Measurements from ENCODE around the gene PCYT2.
"Not testable (repeated sequence)": the region's sequence is repeated elsewhere in the genome, so short reads cannot be mapped to it uniquely, and the experiment has no call there.

The PCYT2 gene
- total RNA-seq: 31.4 to 53.6 (median 32.6) reads per million in 3 experiments

DNA sequence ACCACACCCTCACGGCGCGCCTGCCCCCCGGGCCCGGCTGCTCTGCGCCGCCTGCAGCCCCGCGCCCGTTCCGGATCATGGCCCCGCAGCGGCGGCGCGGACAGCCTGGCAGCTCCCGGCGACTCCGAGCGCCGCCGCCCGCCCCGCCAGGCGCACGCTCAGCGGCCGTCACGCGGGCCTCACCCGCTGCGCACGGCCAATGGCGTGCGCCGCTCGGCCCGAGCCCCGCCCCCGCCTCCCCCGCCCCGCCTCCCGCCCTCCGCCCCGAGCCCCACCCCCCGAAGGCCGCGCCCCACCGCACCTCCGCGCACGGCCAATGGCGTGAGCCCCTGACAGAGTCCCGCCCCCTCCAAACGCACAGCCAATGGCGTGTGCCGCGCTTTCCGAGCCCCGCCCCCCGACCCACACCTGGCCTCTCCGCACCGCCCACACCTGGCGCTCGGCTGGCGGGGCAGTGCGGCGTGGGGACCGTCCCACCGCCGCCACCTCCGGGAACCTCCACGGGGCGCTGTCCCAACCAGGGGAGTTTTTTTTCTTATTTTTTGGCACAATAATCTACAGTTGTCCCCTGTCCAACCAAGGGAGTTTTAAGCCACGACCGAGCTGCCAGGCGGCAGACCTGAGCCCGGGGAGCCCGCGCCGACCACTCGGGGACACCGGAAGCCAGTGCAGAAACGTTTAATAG is at the start of gene PCYT2:
Gene PCYT2, minus strand, starts transcription at position 123 of the 685 bp plus-strand sequence. Its CDS starts 44 bp downstream, at position 79.
- peak; percentile 91 for DNase-seq

DNA sequence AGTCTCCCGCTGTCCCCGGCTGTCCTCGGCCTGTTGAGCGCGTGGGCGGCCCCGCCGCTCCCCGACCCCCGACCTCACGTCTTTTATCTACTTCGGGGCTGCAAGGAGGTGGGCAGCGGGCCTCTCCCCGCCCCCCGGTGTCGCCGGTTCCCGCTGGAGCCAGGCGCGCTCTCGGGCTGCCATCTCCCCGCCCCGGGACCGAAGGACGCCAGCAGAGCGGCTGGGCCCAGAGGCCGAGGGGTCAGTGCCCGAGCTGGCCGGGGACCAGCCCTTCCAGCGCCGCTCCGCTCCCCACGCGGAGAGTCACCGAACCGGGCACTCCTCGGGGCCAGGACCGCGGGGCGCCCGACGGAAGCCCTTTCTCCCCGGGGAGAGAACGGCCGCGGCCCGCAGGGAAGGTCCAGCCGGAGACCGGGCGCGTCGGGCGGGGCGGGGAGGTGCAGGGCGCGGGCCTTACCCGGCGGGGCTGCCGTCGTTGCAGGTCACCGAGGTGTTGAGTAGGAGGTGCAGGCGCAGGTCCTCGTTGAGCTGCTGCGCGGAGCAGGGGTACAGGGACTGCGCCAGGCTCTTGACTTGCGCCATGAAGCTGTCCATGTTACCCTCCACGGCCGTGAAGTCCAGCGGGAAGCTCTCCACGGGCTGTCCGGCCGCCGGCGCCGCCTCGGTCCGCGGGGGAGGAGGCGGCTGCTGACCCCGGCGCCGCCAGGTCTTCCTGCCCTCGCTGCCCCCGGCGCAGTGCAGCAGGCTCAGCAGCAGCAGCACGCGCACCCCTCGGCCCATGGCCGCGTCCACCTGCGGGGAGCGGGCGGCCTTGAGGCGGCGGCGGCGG is 49.1 kb upstream of the PCYT2 start:
- no peak for DNase-seq

GRCh38 chr17:81959362-81960129 is 48.3 kb upstream of the PCYT2 start:
- peak; percentile 80 for DNase-seq

GRCh38 chr17:81958633-81959342 is 47.6 kb upstream of the PCYT2 start:
- DNase-seq: no peak

DNA sequence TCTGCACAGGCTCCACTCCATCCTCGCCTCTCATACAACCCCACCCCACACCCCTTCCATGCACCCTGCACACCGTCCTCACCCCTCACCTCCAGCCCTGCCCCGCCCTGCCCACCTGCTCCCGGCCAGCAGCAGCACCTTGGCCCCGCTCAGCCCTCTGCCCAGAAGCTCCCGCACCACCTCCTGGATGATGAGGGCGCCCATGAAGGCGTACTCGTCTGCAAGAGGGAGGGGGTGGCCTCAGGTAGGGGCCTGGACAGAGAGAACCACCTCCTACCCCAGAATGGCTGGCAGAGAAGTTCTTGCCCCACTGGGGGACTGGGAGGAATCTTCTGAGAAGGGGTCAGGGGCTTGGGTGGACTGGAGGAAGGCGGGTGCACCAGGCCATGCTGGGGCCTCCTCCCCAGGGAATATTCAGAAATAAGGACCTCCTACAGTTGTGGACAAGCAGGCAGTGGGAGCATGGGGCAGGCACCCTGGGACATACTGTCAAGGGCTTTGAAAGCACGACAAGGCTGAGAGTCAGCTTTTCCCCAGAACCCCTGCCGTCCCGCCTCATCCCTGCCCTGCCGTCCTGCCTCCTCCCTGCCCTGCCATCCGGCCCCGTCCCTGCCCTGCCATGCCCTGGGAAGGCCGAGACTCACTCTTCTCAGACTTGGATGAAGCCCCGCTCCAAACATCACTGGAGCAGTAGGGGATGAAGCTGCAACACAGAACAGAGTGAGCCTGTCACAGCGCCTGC is 46.7 kb upstream of the PCYT2 start:
- DNase-seq: no peak

DNA sequence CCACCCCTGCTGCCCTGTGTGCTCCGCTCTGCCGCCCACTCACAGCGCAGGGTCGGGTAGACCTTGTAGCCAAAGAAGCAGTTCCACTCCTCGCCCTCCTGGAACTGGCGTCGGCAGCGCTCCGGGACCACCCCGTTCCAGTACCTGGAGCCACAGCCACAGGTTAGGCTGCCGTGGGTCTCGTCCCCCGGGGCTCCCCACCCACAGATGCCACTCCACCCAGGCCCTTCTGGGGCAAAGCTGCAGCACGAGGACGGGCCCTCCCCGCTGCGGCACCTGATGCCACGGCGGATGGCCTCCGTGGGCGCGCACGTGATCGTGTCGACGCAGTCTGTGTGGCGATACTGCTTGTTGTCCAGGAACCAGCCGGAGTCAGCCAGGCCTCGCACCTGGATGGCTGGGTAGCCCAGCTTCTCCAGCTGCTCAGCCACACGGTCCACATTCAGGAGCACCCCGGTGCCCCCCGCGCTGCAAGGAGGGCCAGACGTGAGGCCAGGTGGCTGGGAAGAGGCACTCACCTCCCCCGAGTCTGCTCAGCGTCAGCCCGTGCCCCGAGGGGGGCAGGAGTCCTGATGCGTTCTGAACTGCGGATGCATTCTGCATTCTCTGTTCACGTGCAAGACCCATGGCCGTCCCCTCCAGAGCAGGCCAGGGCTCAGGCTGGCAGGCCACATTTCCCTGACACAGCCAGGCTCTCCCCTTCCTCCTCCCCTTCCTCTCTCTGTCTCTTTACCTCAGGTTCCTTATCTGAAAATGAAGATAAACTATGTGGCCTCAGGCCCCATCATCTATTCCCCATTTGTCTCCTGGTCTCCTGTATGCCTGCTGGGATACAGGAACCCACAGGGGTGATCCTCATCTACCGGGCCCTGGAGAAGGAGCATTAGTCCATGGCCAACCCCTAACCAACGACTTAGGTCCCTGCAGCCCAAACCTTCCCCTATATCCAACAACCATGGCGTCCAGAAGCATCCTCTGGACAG is 45.7 kb upstream of the PCYT2 start:
- DNase-seq: no peak

DNA sequence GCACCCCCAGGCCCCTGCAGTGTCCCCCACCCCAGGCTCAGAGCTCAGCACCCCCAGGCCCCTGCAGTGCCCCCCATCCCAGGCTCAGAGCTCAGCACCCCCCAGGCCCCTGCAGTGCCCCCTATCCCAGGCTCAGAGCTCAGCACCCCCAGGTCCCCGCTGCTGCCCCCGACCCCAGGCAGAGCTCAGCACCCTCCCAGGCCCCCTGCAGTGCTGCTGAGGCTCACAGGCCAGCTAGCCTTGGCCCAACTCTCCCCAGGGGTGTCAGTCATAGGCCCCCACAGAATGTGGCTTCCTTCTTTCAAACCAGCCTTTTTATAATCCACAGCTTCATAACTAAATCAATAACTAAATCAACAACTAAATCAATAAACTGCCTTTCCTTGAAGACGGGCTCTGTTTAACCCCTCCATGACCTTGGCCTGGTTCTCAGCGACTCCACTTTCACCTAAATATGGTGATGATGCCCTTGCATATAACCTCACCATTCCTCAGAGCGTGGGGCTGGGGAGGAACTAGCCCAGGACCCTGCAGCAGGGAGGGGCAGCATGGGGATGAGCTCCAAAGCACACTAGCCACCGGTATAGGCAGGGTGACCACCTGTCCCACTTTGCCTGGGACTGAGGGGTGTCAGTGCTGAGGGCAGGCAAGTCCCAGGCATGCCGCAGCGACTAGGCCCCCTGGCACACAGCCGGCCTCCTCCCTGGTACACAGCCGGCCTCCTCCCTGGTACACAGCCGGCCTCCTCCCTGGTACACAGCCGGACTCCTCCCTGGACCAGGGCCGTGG is 44.8 kb upstream of the PCYT2 start:
- DNase-seq: no peak

DNA sequence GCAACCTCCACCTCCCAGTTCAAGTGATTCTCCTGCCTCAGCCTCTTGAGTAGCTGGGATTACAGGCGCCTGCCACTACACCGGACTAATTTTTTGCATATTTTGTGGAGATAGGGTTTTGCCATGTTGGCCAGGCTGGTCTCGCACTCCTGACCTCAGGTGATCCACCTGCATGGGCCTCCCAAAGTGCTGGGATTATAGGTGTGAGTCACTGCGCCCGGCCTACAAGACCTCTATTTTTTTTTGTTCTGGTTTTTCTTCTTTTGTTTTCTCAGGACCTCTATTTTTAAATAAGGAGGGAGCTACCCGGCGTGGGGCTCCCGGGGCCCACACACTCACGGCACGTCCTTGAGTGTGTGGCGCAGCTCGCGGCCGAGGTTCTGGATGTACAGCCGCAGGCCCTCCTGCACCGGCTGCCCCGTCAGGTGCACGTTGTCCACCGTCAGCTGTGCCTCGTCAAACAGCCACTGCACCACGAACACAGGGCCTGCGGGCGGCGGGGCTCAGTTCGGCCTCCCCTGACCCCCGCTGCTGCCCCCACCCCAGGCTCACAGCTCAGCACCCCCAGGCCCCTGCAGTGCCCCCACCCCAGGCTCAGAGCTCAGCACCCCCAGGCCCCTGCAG is 44.0 kb upstream of the PCYT2 start:
- no peak for DNase-seq

DNA sequence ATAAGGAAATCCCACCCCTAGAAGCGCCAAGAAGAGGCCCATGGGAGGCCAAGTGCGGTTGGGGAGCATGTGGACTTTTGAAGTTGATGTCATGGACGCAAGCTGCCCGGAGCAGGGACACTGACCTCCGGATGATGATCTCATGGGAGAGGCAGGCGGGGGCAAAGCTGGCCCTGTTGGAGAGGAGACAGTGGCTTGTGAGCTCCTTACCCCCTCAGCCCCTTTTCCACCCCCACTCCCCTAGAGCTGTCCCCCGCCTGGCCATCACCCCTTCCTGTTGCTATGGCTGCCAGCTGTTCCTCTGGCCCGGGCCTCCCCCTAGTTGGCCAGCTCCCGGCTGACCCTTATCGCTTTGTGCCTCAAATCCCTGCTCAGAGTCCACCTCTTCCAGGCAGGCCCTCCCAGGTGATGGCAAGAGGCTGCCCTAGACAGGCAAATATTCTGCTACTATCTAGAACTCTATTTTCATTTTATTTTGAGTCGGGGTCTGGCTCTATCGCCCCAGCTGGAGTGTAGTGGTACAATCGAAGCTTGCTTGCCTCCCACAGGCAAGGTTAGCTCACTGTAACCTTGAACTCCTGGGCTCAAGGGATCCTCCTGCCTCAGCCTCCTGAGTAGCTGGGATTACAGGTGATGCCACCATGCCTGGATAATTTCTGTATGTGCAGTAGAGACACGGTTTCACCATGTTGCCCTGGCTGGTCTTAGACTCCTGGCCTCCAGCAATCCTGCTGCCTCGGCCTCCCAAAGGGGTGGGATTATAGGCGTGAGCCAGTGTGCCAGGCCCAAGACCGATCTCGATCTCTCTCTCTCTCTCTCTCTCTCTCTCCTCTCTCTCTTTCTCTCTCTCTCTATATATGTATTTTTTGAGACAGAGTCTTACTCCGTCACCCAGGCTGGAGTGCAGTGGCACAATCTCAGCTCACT is 43.2 kb upstream of the PCYT2 start:
- no peak for DNase-seq

DNA sequence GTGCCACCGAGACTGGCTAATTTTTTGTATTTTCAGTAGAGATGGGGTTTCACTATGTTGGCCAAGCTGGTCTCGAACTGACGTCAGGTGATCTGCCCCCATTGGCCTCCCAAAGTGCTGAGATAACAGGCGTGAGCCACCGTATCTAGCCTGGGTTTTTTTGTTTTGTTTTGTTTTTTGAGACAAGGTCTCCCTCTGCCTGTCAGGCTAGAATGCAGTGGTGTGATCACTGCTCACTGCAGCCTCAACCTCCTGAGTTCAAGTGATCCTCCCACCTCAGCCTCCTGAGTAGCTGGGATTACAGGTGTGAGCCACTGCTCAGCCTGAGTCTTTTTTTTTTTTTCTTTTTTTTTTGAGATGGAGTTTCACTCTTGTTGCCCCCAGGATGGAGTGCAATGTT is 42.2 kb upstream of the PCYT2 start:
- not testable (repeated sequence) for DNase-seq

DNA sequence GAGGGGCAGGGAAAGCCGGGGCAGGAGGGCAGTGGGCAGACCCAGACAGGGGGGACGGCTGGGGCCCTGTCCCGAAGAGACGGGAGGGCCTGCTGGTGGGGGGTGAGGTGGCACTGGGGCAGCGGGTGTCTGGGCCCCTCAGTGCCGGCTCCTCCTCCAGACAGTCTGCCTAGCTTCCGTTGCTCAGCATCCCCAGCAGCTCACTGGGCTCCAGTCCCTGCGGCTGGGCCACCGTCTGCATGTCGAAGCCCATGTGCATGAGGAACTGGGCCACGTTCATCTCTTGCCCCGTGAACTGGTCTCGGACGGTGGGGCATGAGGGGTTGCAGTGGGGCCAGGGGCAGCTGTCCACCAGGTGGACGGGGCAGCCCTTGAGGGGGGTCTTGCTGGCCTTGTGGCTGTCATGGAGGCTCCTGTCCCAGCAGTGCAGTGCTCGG is 41.6 kb upstream of the PCYT2 start:
- no peak for DNase-seq

GRCh38 chr17:81951785-81952684 is 40.8 kb upstream of the PCYT2 start:
- no peak for DNase-seq

DNA sequence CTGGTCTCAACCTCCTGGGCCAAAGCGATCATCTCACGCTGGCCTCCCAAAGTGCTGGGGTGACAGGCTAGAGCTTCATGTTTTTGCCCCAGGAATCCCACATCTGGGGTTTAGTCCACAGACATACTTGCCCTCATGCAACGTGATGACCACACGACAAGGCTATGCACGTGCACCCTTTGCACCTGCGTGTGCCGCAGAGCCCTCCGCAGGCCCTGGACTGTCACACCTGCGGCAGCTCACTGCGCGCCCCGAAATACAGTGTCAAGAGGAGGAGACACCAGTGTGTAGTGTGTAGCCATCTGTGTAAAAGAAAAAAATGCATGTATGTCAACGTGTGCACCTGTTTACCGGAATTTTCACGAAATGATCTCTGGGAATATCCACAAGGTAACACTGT is 39.3 kb upstream of the PCYT2 start:
- DNase-seq: no peak

- no peak for DNase-seq
These were observed 37.6 kb upstream of the PCYT2 start for GRCh38 chr17:81948635-81949378.

DNA sequence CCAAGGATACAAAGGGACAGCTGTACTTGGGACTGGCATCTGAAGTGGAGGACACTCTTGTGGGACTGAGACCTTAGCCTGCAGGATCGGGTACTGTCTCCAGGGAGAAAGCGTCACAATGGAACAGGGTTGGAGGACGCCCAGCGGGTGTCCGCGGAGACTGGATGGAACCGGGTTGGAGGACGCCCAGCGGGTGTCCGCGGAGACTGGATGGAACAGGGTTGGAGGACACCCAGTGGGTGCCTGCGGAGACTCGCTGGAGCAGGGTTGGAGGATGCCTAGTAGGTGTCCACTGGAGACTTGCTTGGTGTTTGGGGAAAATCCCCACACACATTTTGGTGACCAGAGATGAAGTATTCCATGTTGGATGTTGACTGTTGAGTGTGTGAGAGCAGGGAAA is 36.0 kb upstream of the PCYT2 start, which contains the start of gene MYADML2:
Gene MYADML2, minus strand, starts transcription at position 45 of the 400 bp plus-strand sequence. CDS start 5,492 bp downstream, outside the sequence.
- DNase-seq: no peak

DNA sequence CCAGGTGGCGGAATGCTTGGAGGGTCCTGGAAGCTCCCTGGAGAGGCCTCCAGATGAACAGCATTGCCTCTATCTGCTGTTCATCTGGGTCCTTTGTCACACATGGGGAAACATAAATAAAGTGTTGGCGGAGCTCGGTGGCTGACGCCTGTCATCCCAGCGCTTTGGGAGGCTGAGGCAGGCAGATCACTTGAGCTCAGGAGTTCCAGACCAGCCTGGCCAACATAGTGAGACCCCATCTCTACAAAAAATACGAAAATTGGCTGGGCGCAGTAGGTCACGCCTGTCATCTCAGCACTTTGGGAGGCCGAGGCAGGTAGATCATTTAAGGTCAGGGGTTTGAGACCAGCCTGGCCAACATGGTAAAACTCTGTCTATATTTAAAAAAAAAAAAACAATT is 33.7 kb upstream of the PCYT2 start:
- no peak for DNase-seq

Data from central memory CD4-positive, alpha-beta T cell (primary cell).